MCF 10A (cell line): ENCODE measurements around the gene RIMS1. TPM values are rescaled to one million over a fixed set of nuclear protein-coding genes. Genes with fewer than 3 reads are reported as not detected.

Experiments
- BruUV-seq: library from RNA; stranded (reverse); fragments of 400-500 nt; replicated peaks from 2 replicates; lab custom pipeline; 2021; lab: Mats Ljungman, UMichigan
- CTCF ChIA-PET: fragments of 300-600 bp; sonication (Branson Sonifier 250); formaldehyde crosslinking; extraction: SDS; loops from one replicate; lab custom pipeline; 2021; ENCODE audit warnings: antibody characterized with exemption, inconsistent platforms; lab: Yijun Ruan, JAX
- POLR2A ChIA-PET: fragments of 300-600, 350-650 bp; sonication (Branson Sonifier 250); formaldehyde crosslinking; extraction: SDS; loops from one replicate; lab custom pipeline; 2020; ENCODE audit warnings: antibody characterized with exemption, inconsistent platforms; lab: Yijun Ruan, JAX
- DNase-seq: peaks from one replicate; pipeline ENCODE4 v3.0.0-alpha.2; 2018; ENCODE audit not compliant: unreplicated experiment
- H3K27ac Mint-ChIP-seq: one replicate; pipeline ENCODE4 v1.8.0; 2022; ENCODE audit warnings: mild to moderate bottlenecking, low read depth, mixed read lengths; ENCODE audit not compliant: unreplicated experiment
- H3K27me3 Mint-ChIP-seq: one replicate; pipeline ENCODE4 v1.8.0; 2022; ENCODE audit warnings: mixed read lengths; ENCODE audit not compliant: insufficient read depth, unreplicated experiment
- H3K36me3 Mint-ChIP-seq: one replicate; pipeline ENCODE4 v1.8.0; 2022; ENCODE audit warnings: mild to moderate bottlenecking, moderate library complexity, mixed read lengths; ENCODE audit not compliant: insufficient read depth, unreplicated experiment
- H3K4me1 Mint-ChIP-seq: one replicate; pipeline ENCODE4 v1.8.0; 2022; ENCODE audit warnings: mixed read lengths; ENCODE audit not compliant: insufficient read depth, unreplicated experiment
- H3K4me3 Mint-ChIP-seq: one replicate; pipeline ENCODE4 v1.8.0; 2022; ENCODE audit warnings: mild to moderate bottlenecking, moderate library complexity, mixed read lengths; ENCODE audit not compliant: unreplicated experiment
- H3K9me3 Mint-ChIP-seq: one replicate; pipeline ENCODE4 v1.8.0; 2022; ENCODE audit warnings: mixed read lengths; ENCODE audit not compliant: unreplicated experiment
- CTCF ChIP-seq: fragments of 200-600 bp; IDR thresholded peaks from one replicate; pipeline ENCODE4 v1.8.0; 2022; ENCODE audit warnings: antibody characterized with exemption, mild to moderate bottlenecking; ENCODE audit not compliant: unreplicated experiment
- intact Hi-C: fragments of 100-400 bp; cut with micrococcal nuclease; formaldehyde crosslinking; loops from 2 replicates; pipeline ENCODE4 v1.14.1; 2022
- total RNA-seq: library from RNA; stranded (reverse); gene quantifications from 2 replicates; pipeline ENCODE4 v1.2.3, GENCODE V29; 2022

Gene RIMS1
- total RNA-seq, 1 experiment from 2014 or later = not detected

- Mint-ChIP-seq H3K36me3 (no peaks in the 10 kb centered on the region), H3K27ac (no peak overlapping the region), H3K9me3 (no peaks in the 10 kb centered on the region), H3K4me3 (no peak overlapping the region), H3K4me1 (no peaks in the 10 kb centered on the region), H3K27me3 (no peaks in the 10 kb centered on the region)
- ChIA-PET CTCF (interaction anchor here (0.9 to 2.4 kb wide), 2 partner anchors 8 to 161 kb away, joined by 3 to 9 read pairs; no protein-coding TSS in a partner anchor), POLR2A (no interaction called here)
- intact Hi-C loops = no loop called here
- TF ChIP-seq CTCF = no peak
- no peak for DNase-seq
- no TSS peak for BruUV-seq
Measured at GRCh38 chr6:72419966-72420365, 533.6 kb downstream of the RIMS1 start.

GRCh38 chr6:72420409-72420808, 534.1 kb downstream of the RIMS1 start:
- Mint-ChIP-seq H3K9me3 (no peaks in the 10 kb centered on the region), H3K4me1 (no peaks in the 10 kb centered on the region), H3K27ac (no peak overlapping the region), H3K27me3 (no peaks in the 10 kb centered on the region), H3K36me3 (no peaks in the 10 kb centered on the region), H3K4me3 (no peak overlapping the region)
- intact Hi-C loops = no loop called here
- BruUV-seq = no TSS peak
- ChIA-PET POLR2A (no interaction called here), CTCF (interaction anchor here (0.6 to 5.8 kb wide), 4 partner anchors 9 to 160 kb away, joined by 3 to 73 read pairs (median 6); no protein-coding TSS in a partner anchor)
- no peak for TF ChIP-seq CTCF
- DNase-seq = no peak

- Mint-ChIP-seq H3K4me3 (no peak overlapping the region), H3K27ac (no peak overlapping the region), H3K9me3 (no peaks in the 10 kb centered on the region), H3K27me3 (no peaks in the 10 kb centered on the region), H3K36me3 (no peaks in the 10 kb centered on the region), H3K4me1 (no peaks in the 10 kb centered on the region)
- no TSS peak for BruUV-seq
- intact Hi-C loops = no loop called here
- POLR2A ChIA-PET = no interaction called here
- CTCF ChIA-PET = interaction anchor here (0.5 to 5.8 kb wide), 4 partner anchors 10 to 159 kb away, joined by 3 to 73 read pairs (median 10); no protein-coding TSS in a partner anchor
- TF ChIP-seq CTCF = no peak
- no peak for DNase-seq
Measured at GRCh38 chr6:72421387-72421786, 535.0 kb downstream of the RIMS1 start.

DNA sequence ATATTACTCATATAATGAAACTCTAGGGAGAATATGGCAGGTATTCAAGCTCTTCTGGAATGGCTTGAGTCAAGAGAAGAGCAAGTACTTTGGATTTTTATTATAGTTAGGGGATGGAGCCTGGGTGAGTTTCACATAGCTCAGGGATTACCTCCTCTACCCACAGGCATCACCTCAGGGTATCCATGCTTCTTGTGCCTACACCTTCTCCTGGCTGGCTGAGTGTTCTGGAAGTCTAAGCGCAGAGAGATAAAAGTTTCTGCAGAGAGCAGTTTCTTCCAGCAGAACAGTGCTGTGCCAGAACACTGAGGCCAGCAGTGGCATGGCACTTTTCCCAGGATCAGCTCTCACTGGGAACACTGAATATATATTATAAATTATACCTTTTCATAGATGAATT, 535.8 kb downstream of the RIMS1 start:
- no peak for TF ChIP-seq CTCF
- BruUV-seq = no TSS peak
- Mint-ChIP-seq H3K36me3 (no peaks in the 10 kb centered on the region), H3K27ac (no peak overlapping the region), H3K27me3 (no peaks in the 10 kb centered on the region), H3K4me1 (no peaks in the 10 kb centered on the region), H3K9me3 (no peaks in the 10 kb centered on the region), H3K4me3 (no peak overlapping the region)
- DNase-seq = no peak
- intact Hi-C loops = no loop called here
- CTCF ChIA-PET = interaction anchor here (1.3 to 5.8 kb wide), 3 partner anchors 11 to 158 kb away, joined by 6 to 73 read pairs (median 12); no protein-coding TSS in a partner anchor
- POLR2A ChIA-PET = no interaction called here
